GM20000 (cell line): ENCODE data around the gene TTC39A.

Experiments used
- DNase-seq: peaks from one replicate; pipeline ENCODE4 v3.0.0; 2012; ENCODE audit warnings: low spot score
- TF ChIP-seq, protein P1 (sequence below): IDR thresholded peaks from 2 replicates; pipeline ENCODE4 v1.5.1; 2012; ENCODE audit warnings: mild to moderate bottlenecking, control low read depth; ENCODE audit errors: extremely low read depth, missing control alignments

Gene TTC39A

DNA sequence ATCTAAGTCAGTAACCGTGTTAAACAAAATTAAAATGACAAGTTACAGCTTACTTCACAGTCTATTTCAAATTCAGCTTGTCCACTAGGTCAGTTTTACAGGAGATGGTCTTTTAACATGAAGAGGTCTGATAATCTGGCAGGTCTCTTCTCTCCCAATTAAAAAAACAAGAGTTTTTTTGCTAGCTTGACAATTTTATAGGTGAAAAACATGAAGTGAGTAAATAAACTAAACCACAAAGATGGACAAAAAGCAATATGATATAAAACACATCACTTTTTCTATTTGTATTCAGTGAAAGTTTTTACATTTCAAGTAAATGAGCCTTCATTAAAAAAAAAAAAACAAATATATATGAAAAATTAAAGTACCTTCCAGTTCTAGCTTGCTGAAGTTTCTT, 25.0 kb upstream of the TTC39A start:
- DNase-seq, result no peak
- TF ChIP-seq, protein P1, sequence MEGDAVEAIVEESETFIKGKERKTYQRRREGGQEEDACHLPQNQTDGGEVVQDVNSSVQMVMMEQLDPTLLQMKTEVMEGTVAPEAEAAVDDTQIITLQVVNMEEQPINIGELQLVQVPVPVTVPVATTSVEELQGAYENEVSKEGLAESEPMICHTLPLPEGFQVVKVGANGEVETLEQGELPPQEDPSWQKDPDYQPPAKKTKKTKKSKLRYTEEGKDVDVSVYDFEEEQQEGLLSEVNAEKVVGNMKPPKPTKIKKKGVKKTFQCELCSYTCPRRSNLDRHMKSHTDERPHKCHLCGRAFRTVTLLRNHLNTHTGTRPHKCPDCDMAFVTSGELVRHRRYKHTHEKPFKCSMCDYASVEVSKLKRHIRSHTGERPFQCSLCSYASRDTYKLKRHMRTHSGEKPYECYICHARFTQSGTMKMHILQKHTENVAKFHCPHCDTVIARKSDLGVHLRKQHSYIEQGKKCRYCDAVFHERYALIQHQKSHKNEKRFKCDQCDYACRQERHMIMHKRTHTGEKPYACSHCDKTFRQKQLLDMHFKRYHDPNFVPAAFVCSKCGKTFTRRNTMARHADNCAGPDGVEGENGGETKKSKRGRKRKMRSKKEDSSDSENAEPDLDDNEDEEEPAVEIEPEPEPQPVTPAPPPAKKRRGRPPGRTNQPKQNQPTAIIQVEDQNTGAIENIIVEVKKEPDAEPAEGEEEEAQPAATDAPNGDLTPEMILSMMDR, result no peak

DNA sequence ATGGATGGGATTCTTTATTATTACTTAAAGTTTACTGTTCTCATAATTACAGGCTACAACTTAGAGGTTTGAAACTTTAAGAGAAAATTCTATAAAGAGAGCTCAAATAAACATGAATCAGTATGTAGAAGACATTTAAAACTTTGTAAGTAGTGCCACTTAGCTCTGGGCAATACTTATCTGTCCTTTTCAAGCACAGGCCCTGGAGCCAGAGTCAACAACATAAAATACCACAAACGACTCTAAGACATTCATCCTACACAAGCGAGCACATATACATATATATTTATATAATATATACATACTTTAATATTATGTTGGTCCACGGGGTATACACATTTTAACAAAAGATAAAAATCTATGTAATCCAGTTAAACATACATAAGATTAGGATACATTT, 24.1 kb upstream of the TTC39A start:
- TF ChIP-seq, protein P1, result no peak

DNA sequence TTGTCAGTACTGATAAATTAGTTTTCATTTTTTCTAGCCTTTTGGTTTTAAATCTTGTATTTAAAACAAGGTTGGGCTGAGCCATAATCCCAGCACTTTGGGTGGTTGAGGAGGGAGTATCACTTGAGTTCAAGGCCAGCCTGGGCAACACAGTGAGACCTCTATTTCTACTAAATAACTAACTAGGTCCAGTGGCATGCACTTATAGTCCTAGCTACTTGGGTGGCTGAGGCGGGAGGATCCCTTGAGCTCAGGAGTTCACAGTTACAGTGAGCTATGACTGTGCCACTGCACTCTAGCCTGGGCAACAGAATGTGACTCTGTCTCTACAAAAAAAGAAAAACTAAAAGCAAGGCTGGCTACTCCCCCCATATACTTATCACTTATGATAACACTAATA, 21.5 kb upstream of the TTC39A start:
- DNase-seq, result no peak
- TF ChIP-seq, protein P1, result no peak

More for the DNA sequence above, 24.1 kb upstream of the TTC39A start:
- DNase-seq, result no peak

DNA sequence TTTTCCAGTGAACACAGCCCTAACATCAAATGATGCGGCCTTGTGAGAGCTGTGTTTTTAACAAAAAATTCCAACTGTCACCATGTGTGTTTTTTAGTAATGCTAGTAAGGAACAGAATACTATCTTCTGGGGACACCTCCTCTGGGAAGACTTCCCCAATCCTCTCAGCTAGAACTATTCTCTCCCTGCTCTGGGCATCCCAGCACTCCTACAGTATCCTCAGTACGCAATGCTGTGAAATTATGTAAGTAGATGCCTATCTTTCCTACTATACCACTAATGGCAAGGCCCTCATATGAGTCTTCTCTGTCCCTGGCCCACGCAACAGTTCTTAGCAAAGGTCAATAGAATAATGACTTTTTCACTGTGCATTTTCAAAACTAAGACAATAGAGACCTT, 19.5 kb upstream of the TTC39A start:
- TF ChIP-seq, protein P1, result no peak

DNA sequence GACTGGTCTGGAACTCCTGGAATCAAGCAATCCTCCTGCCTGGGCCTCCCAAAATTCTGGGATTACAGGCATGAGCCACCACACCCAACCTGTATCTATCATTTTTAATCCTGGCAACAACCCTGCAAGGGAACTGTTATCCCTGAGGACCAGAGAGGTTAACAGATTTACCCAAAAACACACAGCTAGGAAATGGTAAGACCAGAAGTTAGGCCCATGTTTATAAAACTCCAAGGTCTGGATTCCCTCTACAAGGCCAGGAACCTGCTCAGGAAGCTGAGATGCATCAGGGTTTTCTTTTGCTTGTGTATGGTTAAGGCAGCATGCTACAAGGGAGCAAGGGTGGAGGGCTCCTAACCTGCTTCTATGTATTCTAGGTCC, 17.8 kb upstream of the TTC39A start:
- DNase-seq, result no peak
- TF ChIP-seq, protein P1, result no peak

More for the DNA sequence above, 19.5 kb upstream of the TTC39A start:
- no peak for DNase-seq

DNA sequence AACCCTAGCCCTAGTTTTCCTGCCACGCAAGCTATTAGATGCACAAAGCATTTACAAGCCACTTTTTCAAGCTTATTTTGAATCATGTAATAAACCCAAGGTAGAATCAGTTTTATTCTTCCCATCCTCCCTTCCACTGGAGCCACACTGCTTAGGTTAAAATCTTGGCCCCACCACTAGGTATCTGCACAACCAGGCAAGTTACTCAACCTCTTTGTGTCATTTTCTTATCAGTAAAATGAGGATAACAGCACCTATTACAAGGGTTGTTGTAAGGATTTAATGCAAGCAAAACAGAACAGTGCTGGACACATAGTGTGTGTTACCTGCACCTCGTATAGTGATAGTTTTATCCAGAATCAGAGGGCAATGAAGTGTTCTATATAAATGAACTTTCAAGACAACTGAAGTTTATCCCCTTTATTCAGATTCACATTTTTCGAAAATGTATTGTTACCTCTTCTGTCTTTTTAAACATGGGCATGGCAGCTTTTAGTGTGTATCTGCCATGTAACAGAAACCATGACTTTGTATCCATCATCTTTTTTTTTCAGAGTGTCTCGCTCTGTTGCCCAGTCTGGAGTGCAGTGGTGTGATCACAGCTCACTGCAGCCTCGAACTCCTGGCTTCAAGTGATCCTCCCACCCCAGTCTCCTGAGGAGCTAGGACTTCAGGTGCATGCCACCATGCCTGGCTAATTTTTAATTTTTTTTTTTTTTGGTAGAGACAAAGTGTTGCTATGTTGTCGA, 17.2 kb upstream of the TTC39A start:
- TF ChIP-seq, protein P1, result no peak
- no peak for DNase-seq

DNA sequence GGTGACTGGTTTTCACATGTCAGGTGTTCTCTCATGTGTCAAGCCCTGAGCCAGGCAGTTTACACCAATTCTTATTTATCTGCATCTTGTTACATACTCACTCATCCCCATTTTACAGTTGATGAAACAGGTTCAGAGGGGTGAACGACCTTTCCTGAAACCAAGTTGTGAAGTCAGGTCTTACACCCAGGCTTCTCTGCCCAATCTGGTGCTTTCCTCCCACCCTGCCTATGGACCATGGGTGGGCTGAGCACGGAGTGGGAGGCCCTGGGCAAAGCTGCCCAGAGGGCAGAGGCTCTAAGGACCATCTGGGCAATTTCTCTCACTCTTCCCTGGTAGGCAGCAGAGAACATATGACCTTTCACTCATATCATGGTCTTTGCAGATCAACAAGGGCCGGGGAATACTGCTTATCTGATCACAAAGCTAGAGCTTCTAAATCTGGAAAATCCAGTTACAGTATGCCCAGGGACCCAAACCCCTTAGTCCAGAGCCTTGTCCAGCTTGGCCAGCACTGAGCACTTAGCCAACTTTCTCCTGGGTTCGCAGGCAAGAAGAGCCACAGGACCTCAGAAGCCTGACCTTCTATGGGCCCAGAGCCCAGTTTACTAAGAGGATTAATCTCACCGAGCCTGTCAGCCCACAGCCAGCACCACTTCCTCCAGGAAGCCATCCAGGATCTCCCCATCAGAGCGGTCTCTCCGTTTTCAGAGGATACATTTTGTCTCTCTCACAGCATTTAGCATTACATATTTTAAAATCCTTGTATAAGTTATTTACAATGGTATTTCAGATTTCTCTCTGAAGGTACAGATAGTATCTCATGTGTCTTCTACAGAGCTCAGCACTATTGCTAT, 16.0 kb upstream of the TTC39A start:
- TF ChIP-seq, protein P1, result no peak
- no peak for DNase-seq
